Uterus (tissue), 4 donors: ENCODE data around the gene SEMA4B. TPM values are rescaled to one million over a fixed set of nuclear protein-coding genes. Genes with fewer than 3 reads are reported as not detected.

Experiments used
- DNase-seq, 2 donors: peaks; one replicate each; pipeline ENCODE4 v3.0.0-alpha.2; 2019 to 2020
- H3K27ac ChIP-seq, 2 donors: fragments of 200-600 bp; sonication (generic); 1 replicate in 1 of 2; 2 replicates in 1 of 2; pipeline ENCODE4 v1.5.1; 2016 to 2018
- H3K27me3 ChIP-seq, 2 donors: fragments of 200-600 bp; sonication (generic); one replicate each; pipeline ENCODE4 v1.5.1; 2018 to 2019; ENCODE audit warnings: control low read depth in 1 of 2
- H3K36me3 ChIP-seq, 2 donors: fragments of 200-600 bp; sonication (generic); one replicate each; pipeline ENCODE4 v1.5.1; 2019; ENCODE audit warnings: control low read depth in 1 of 2
- H3K4me1 ChIP-seq, 2 donors: fragments of 200-600 bp; sonication (generic); one replicate each; pipeline ENCODE4 v1.5.1; 2018 to 2019; ENCODE audit warnings: control low read depth in 1 of 2
- H3K4me3 ChIP-seq, 2 donors: fragments of 200-600 bp; sonication (generic); 1 replicate in 1 of 2; 2 replicates in 1 of 2; pipeline ENCODE4 v1.5.1; 2018 to 2019; ENCODE audit warnings: mild to moderate bottlenecking in 1 of 2
- H3K9me3 ChIP-seq, 2 donors: fragments of 200-600 bp; sonication (generic); one replicate each; pipeline ENCODE4 v1.5.1; 2019; ENCODE audit warnings: control low read depth in 1 of 2
- CTCF ChIP-seq, 4 experiments: fragments of 200-600 bp in 2 of 4; fragments of 450-650 bp in 2 of 4; sonication (generic) in 2 of 4; IDR thresholded peaks; one replicate each; pipeline ENCODE4 v1.5.1; 2016 to 2019; ENCODE audit warnings: antibody characterized with exemption in 4 of 4, mild to moderate bottlenecking in 2 of 4, moderate library complexity in 1 of 4
- POLR2A ChIP-seq, 2 donors: fragments of 450-650 bp; IDR thresholded peaks; one replicate each; pipeline ENCODE4 v1.6.1; 2016; ENCODE audit warnings: antibody characterized with exemption in 2 of 2, mild to moderate bottlenecking in 1 of 2, moderate library complexity in 1 of 2
- intact Hi-C: fragments of 100-400 bp; cut with DNase I; formaldehyde crosslinking; loops from one replicate; pipeline ENCODE4 v1.15.1; 2023; ENCODE audit warnings: low total_unique reads
- total RNA-seq, 4 donors: library from RNA; depleted of rRNA in 3 of 4; stranded (reverse); fragments of >200 nt in 3 of 4; gene quantifications; one replicate each; pipeline versions ENCODE4 v1.1.0 to v1.2.4, GENCODE V29; 2014 to 2023
- donor health status: DM: yes; HTN: yes; CAD: no.

SEMA4B gene
- total RNA-seq, 4 donors from 2014 or later, result 6.7 to 50.1 (median 22.8) TPM

DNA sequence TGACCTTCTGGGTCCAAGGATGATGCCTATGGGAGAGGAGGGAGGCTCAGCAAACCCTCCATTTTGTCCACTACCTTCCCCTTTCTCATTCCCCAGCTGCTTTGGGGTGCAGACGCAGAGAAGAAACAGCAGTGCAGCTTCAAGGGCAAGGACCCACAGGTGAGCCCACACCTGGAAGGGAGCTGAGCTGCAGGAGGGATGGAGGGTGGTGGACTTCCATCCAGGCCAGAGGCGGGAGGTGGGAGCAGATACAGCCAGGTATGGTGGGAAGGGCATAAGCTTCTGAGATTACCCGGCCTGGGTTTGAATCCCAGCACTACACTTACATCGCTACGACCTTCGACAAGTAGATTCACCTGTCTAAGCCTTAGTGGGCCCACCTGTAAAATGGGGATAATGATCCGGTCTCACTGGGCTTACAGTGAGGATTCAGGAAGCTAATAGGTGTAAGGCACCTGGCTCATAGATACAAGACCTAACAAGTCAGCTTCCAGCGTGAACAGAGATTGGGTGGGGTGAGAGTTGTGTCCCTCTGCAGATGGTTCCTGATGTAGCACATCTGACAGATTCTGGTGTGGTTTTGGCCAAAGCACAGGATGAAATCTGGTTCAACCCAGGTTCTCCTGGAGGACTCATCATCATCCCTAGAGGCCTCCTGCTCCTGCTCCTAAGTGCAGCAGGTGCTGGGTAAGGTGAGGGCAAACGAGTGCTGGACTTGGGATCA lies 16.7 kb downstream of the SEMA4B start:
- Histone ChIP-seq H3K36me3 (no peaks in the 10 kb centered on the region), H3K27me3 (no peaks in the 10 kb centered on the region)
- intact Hi-C loops, result no loop called here

GRCh38 chr15:90219421-90220141 lies 18.5 kb downstream of the SEMA4B start:
- H3K9me3 ChIP-seq, result no peaks in the 10 kb centered on the region
- intact Hi-C loops, result loop anchor here (5.0 kb wide), 1 partner anchor 167 kb away; no protein-coding TSS in a partner anchor
- TF ChIP-seq CTCF (IDR thresholded peaks at IDR 0.05) (peak; percentile 52 to 62 (median 56)), POLR2A (IDR thresholded peaks at IDR 0.05) (no peak)
- DNase-seq, result peak in 1 of 2 donors; percentile 47
- no peaks in the 10 kb centered on the region for H3K27me3 ChIP-seq
- H3K36me3 ChIP-seq, result no peaks in the 10 kb centered on the region
- no peaks in the 10 kb centered on the region for H3K4me1 ChIP-seq
- no peak overlapping the region for H3K4me3 ChIP-seq
- no peak overlapping the region for H3K27ac ChIP-seq

More for the DNA sequence above, 16.7 kb downstream of the SEMA4B start:
- H3K4me3 ChIP-seq, result no peak overlapping the region
- no peaks in the 10 kb centered on the region for H3K9me3 ChIP-seq
- no peaks in the 10 kb centered on the region for H3K4me1 ChIP-seq
- DNase-seq, result no peak
- H3K27ac ChIP-seq, result no peak overlapping the region
- TF ChIP-seq POLR2A (IDR thresholded peaks at IDR 0.05) (no peak), CTCF (IDR thresholded peaks at IDR 0.05) (no peak)

GRCh38 chr15:90221246-90221900 lies 20.2 kb downstream of the SEMA4B start:
- Histone ChIP-seq H3K9me3 (no peaks in the 10 kb centered on the region), H3K27me3 (no peaks in the 10 kb centered on the region), H3K27ac (peak overlapping the region in 1 of 2 donors; percentile 49), H3K36me3 (no peaks in the 10 kb centered on the region), H3K4me1 (no peaks in the 10 kb centered on the region), H3K4me3 (no peak overlapping the region)
- intact Hi-C loops, result loop anchor here (5.0 kb wide), 1 partner anchor 169 kb away; no protein-coding TSS in a partner anchor
- no peak for TF ChIP-seq POLR2A (IDR thresholded peaks at IDR 0.05)
- peak; percentile 57 to 78 (median 68) for TF ChIP-seq CTCF (IDR thresholded peaks at IDR 0.05)
- DNase-seq, result peak; percentile 72 to 74

- Histone ChIP-seq H3K9me3 (no peaks in the 10 kb centered on the region), H3K27ac (no peak overlapping the region), H3K36me3 (no peaks in the 10 kb centered on the region), H3K4me1 (no peaks in the 10 kb centered on the region), H3K4me3 (no peak overlapping the region), H3K27me3 (no peaks in the 10 kb centered on the region)
- TF ChIP-seq CTCF (IDR thresholded peaks at IDR 0.05), result no peak
- TF ChIP-seq POLR2A (IDR thresholded peaks at IDR 0.05), result no peak
- DNase-seq, result no peak
- intact Hi-C loops, result loop anchor here (5.0 kb wide), 1 partner anchor 170 kb away; no protein-coding TSS in a partner anchor
Observed at GRCh38 chr15:90222547-90222946, 21.4 kb downstream of the SEMA4B start.
